ENCODE measurements around the gene ALPI. TPM values are rescaled to one million over a fixed set of nuclear protein-coding genes. Genes with fewer than 3 reads are reported as not detected.
"Not testable (repeated sequence)": the region's sequence is repeated elsewhere in the genome, so short reads cannot be mapped to it uniquely, and the experiment has no call there.

The ALPI gene
- total and polyA plus RNA-seq, 2 donors, result not detected

DNA sequence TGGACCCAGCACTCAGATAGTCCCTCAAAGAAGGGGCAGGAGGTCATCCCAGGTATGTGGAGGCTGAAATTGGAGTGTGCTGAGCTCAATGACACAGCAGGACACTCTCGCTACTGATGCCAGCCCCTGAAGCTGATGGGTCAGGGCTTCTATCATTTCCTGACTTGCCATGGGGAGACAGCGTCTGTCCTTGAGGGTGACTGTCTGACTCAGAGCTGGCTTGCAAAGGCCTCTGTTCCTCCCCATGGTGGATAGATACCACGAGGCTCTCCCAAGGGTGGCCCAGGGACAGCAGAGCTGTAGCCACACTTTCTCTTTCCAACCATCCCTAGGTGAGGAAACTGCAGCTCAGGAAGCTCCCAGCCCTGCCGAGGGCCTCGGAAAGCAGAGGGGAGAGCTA lies 38.5 kb upstream of the ALPI start:
- DNase-seq (ENCODE audit: extremely low spot score), result no peak
- Histone ChIP-seq H3K27ac (ENCODE audit: low read depth) (no peak overlapping the region), H3K4me1 (ENCODE audit: insufficient read depth) (peaks cover 1% of the 10 kb centered on the region), H3K4me3 (ENCODE audit: low read depth, low read length) (no peak overlapping the region), H3K36me3 (ENCODE audit: insufficient read depth) (no peaks in the 10 kb centered on the region)
- 87% methylated on average over 5 of the region's 5 CpGs for WGBS

GRCh38 chr2:232418056-232418455 lies 37.9 kb upstream of the ALPI start:
- WGBS, result 63% methylated on average over 6 of the region's 6 CpGs
- Histone ChIP-seq H3K4me1 (ENCODE audit: insufficient read depth) (peaks cover 1% of the 10 kb centered on the region), H3K27ac (ENCODE audit: low read depth) (no peak overlapping the region), H3K36me3 (ENCODE audit: insufficient read depth) (no peaks in the 10 kb centered on the region), H3K4me3 (ENCODE audit: low read depth, low read length) (no peak overlapping the region)
- no peak for DNase-seq (ENCODE audit: extremely low spot score)

GRCh38 chr2:232418466-232419244 lies 37.3 kb upstream of the ALPI start:
- Histone ChIP-seq H3K36me3 (ENCODE audit: insufficient read depth) (no peaks in the 10 kb centered on the region), H3K4me1 (ENCODE audit: insufficient read depth) (peaks cover 1% of the 10 kb centered on the region), H3K27ac (ENCODE audit: low read depth) (no peak overlapping the region), H3K4me3 (ENCODE audit: low read depth, low read length) (peak overlapping the region; percentile 5)
- WGBS, result 2% methylated on average over 49 of the region's 49 CpGs
- DNase-seq (ENCODE audit: extremely low spot score), result no peak

DNA sequence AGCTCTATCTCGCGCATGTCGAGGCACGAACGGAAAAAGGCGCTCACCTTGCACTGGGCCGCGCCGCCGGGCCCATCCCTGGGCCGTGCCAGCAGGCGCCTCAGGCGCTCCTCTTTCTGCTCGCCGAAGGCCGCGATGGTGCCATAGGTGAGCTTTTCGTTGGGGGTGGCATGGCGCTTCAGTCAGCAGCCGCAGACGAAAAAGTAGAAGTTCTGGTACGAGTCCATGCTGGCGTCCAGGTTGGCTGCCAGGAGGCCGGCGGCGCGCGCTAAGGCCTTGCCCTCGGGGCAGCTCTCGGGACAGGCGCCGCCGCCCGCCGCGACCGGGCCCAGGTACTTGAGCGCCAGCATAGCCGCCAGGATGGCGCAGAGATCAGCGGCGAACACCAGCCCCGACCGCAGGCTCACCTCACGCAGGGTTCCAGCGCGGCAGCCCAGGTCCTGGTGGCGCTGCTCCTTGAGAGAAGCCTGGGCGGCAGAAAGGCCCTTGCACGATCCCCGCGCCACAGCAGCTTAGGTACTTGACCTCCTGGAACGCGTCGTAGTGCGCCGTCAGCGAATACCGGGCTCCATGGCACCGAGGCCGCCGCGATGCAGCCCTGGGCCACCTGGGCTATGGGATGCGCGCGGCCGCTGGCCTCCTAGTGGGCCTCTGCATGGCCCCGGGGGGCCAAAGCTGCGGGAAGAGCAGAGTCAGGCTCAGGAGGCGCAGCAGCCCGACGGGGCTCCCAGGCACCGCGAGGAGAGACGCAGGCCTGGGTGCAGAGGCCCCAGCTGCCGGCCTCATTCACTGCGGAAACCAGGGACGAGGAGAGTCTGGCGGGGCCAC lies 36.5 kb upstream of the ALPI start:
- H3K4me3 ChIP-seq (ENCODE audit: low read depth, low read length), result peak overlapping the region; percentile 5
- peaks cover 1% of the 10 kb centered on the region for H3K4me1 ChIP-seq (ENCODE audit: insufficient read depth)

DNA sequence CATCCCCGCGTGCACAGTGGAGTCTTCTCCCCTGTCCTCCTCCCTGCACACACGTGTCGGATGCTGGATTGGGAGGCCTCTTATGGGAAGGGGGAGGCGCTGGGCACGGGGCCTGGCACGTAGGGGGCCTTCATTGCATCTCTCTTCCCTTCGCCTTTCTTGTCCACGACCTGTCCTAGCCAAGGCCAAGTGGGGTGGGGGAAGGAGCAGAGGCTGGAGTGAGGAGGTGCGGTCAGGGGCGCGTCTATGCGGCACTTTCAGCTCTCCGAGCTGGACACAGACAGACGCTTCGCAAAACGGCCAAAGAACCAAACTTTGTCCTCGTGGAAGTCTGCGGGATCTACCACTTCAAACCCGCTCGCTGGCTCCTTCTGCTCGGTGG lies 35.9 kb upstream of the ALPI start:
- Histone ChIP-seq H3K4me1 (ENCODE audit: insufficient read depth) (peaks cover 1% of the 10 kb centered on the region), H3K27ac (ENCODE audit: low read depth) (no peak overlapping the region), H3K4me3 (ENCODE audit: low read depth, low read length) (no peak overlapping the region), H3K36me3 (ENCODE audit: insufficient read depth) (no peaks in the 10 kb centered on the region)
- no peak for DNase-seq (ENCODE audit: extremely low spot score)
- WGBS, result 4% methylated on average over 22 of the region's 22 CpGs

More for the DNA sequence above, 36.5 kb upstream of the ALPI start:
- 4% methylated on average over 79 of the region's 79 CpGs for WGBS
- H3K36me3 ChIP-seq (ENCODE audit: insufficient read depth), result no peaks in the 10 kb centered on the region
- DNase-seq (ENCODE audit: extremely low spot score), result no peak
- H3K27ac ChIP-seq (ENCODE audit: low read depth), result no peak overlapping the region

GRCh38 chr2:232420463-232421188 lies 35.3 kb upstream of the ALPI start:
- peak overlapping the region; percentile 9 for H3K4me3 ChIP-seq (ENCODE audit: low read depth, low read length)
- no peak overlapping the region for H3K27ac ChIP-seq (ENCODE audit: low read depth)
- 1% methylated on average over 79 of the region's 79 CpGs for WGBS
- no peak for DNase-seq (ENCODE audit: extremely low spot score)
- H3K4me1 ChIP-seq (ENCODE audit: insufficient read depth), result peaks cover 1% of the 10 kb centered on the region
- H3K36me3 ChIP-seq (ENCODE audit: insufficient read depth), result no peaks in the 10 kb centered on the region

GRCh38 chr2:232421189-232421785 lies 34.7 kb upstream of the ALPI start:
- no peak for DNase-seq (ENCODE audit: extremely low spot score)
- Histone ChIP-seq H3K27ac (ENCODE audit: low read depth) (no peak overlapping the region), H3K4me3 (ENCODE audit: low read depth, low read length) (no peak overlapping the region), H3K36me3 (ENCODE audit: insufficient read depth) (no peaks in the 10 kb centered on the region), H3K4me1 (ENCODE audit: insufficient read depth) (peaks cover 1% of the 10 kb centered on the region)
- 19% methylated on average over 22 of the region's 22 CpGs for WGBS

- 82% methylated on average over 10 of the region's 10 CpGs for WGBS
Measured at GRCh38 chr2:232422051-232422450, 33.9 kb upstream of the ALPI start.

GRCh38 chr2:232422996-232423395 lies 33.0 kb upstream of the ALPI start:
- DNase-seq (ENCODE audit: extremely low spot score); H3K4me3 ChIP-seq (ENCODE audit: low read depth, low read length); H3K4me1 ChIP-seq (ENCODE audit: insufficient read depth); H3K36me3 ChIP-seq (ENCODE audit: insufficient read depth); H3K27ac ChIP-seq (ENCODE audit: low read depth): not testable (repeated sequence)
- WGBS, result 31% methylated on average over 3 of the region's 3 CpGs

More at GRCh38 chr2:232422051-232422450, 33.9 kb upstream of the ALPI start:
- H3K4me1 ChIP-seq (ENCODE audit: insufficient read depth), result peaks cover 1% of the 10 kb centered on the region
- H3K36me3 ChIP-seq (ENCODE audit: insufficient read depth), result no peaks in the 10 kb centered on the region
- H3K27ac ChIP-seq (ENCODE audit: low read depth), result no peak overlapping the region
- no peak for DNase-seq (ENCODE audit: extremely low spot score)
- H3K4me3 ChIP-seq (ENCODE audit: low read depth, low read length), result no peak overlapping the region

DNA sequence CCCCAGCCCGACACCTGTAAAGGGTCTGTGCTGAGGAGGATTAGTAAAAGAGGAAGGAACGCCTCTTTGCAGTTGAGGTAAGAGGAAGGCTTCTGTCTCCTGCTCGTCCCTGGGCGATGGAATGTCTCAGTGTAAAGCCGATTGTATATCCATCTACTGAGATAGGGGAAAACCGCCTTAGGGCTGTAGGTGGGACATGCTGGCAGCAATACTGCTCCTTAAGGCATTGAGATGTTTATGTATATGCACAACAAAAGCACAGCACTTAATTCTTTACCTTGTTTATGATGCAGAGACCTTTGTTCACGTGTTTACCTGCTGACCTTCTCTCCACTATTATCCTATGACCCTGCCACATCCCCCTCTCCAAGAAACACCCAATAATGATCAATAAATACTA lies 32.5 kb upstream of the ALPI start:
- not testable (repeated sequence) for H3K27ac ChIP-seq (ENCODE audit: low read depth); H3K4me3 ChIP-seq (ENCODE audit: low read depth, low read length); H3K4me1 ChIP-seq (ENCODE audit: insufficient read depth); DNase-seq (ENCODE audit: extremely low spot score); H3K36me3 ChIP-seq (ENCODE audit: insufficient read depth)
- WGBS, result 18% methylated on average over 7 of the region's 7 CpGs

GRCh38 chr2:232431705-232432590 lies 24.0 kb upstream of the ALPI start:
- H3K4me1 ChIP-seq (ENCODE audit: insufficient read depth), result no peaks in the 10 kb centered on the region
- H3K27ac ChIP-seq (ENCODE audit: low read depth), result no peak overlapping the region
- no peaks in the 10 kb centered on the region for H3K36me3 ChIP-seq (ENCODE audit: insufficient read depth)
- 83% methylated on average over 16 of the region's 16 CpGs for WGBS
- no peak for DNase-seq (ENCODE audit: extremely low spot score)
- no peak overlapping the region for H3K4me3 ChIP-seq (ENCODE audit: low read depth, low read length)

- H3K4me3 ChIP-seq (ENCODE audit: low read depth, low read length), result no peak overlapping the region
- no peaks in the 10 kb centered on the region for H3K36me3 ChIP-seq (ENCODE audit: insufficient read depth)
- no peak for DNase-seq (ENCODE audit: extremely low spot score)
- H3K4me1 ChIP-seq (ENCODE audit: insufficient read depth), result no peaks in the 10 kb centered on the region
- WGBS, result 75% methylated on average over 16 of the region's 16 CpGs
- H3K27ac ChIP-seq (ENCODE audit: low read depth), result no peak overlapping the region
Measured at GRCh38 chr2:232432598-232433184, 23.3 kb upstream of the ALPI start.

Measured in urinary bladder (tissue), 4 donors.